Activated naive CD4-positive, alpha-beta T cell treated with anti-CD3 and anti-CD28 coated beads, Interleukin-2, amount 10 ng/mL, durations not matched to agents 7 days and 5 days (primary cell): ENCODE results near the gene ALK.

Experiments used
- CTCF ChIA-PET: fragments of 350-600 bp; sonication (Branson Sonifier 250); formaldehyde crosslinking; loops from one replicate; lab custom pipeline; 2021; ENCODE audit warnings: antibody characterized with exemption; lab: Charles Lee
- DNase-seq: peaks from one replicate; pipeline ENCODE4 v3.0.0-alpha.2; 2020
- H3K27ac Mint-ChIP-seq: one replicate; pipeline ENCODE4 v1.8.0; 2021; ENCODE audit warnings: mild to moderate bottlenecking, moderate library complexity, mixed read lengths
- H3K27me3 Mint-ChIP-seq: one replicate; pipeline ENCODE4 v1.8.0; 2021; ENCODE audit warnings: mild to moderate bottlenecking, mixed read lengths
- H3K36me3 Mint-ChIP-seq: one replicate; pipeline ENCODE4 v1.8.0; 2021; ENCODE audit warnings: mixed read lengths
- H3K4me1 Mint-ChIP-seq: one replicate; pipeline ENCODE4 v1.8.0; 2021; ENCODE audit warnings: mixed read lengths
- H3K4me3 Mint-ChIP-seq: one replicate; pipeline ENCODE4 v1.8.0; 2021; ENCODE audit warnings: mild to moderate bottlenecking, moderate library complexity, mixed read lengths
- H3K9me3 Mint-ChIP-seq: one replicate; pipeline ENCODE4 v1.8.0; 2021; ENCODE audit warnings: mixed read lengths

Gene ALK

DNA sequence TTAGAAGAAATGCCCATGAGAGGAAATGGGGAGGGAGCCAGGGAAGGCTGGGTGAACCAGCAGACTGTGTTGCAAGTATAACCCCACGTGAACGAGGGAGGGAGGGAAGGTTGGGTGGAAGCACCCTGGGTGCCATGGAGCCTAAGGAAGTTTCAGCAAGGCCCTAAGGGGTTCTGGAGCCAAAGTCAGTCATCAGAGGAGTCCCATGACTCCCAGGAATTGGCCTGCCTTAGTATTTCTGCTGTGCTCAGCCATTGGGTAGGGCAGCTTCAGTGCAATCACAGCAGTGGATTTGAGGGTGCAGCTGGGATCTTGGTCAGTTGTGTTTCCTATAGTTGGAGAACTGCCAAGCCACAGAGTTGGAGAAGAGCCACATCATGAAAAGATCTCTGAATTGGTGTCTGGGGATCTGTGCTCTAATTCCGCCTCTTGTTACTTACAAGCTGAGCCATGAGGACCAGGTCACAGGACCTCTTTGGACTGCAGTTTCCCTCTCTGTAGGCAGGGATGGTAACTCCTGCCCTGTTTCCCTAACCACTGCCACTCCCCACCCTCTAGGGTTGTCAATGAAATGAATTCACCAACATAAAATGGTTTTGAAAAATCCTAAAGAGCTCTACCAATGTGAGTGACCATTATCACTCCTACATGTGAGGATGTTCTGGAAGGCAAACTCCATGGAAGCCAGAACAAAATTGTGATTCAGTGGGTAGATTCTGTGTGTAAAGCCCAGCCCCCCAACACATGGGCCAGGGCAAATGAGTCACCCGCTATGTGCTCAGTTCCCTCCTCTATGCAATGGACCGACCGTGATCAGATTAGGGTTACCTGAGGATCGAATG lies 697.3 kb downstream of the ALK start:
- Mint-ChIP-seq H3K9me3 (no peaks in the 10 kb centered on the region), H3K4me3 (no peak overlapping the region), H3K27me3 (peaks cover 32% of the 10 kb centered on the region), H3K36me3 (no peaks in the 10 kb centered on the region), H3K4me1 (no peaks in the 10 kb centered on the region), H3K27ac (no peak overlapping the region)
- CTCF ChIA-PET: no interaction called here
- DNase-seq: no peak

DNA sequence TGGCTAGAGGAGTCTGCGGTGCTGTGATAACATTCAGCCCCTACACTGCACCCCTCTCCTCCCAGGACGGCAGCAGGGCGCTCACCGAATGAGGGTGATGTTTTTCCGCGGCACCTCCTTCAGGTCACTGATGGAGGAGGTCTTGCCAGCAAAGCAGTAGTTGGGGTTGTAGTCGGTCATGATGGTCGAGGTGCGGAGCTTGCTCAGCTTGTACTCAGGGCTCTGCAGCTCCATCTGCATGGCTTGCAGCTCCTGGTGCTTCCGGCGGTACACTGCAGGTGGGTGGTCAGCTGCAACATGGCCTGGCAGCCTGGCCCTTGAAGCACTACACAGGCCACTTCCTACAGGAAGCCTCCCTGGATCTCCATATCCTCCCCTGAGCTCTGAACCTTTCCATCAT lies 698.1 kb downstream of the ALK start:
- Mint-ChIP-seq H3K9me3 (no peaks in the 10 kb centered on the region), H3K36me3 (no peaks in the 10 kb centered on the region), H3K4me1 (no peaks in the 10 kb centered on the region), H3K27ac (no peak overlapping the region), H3K4me3 (no peak overlapping the region), H3K27me3 (peaks cover 28% of the 10 kb centered on the region)
- CTCF ChIA-PET: no interaction called here
- no peak for DNase-seq

DNA sequence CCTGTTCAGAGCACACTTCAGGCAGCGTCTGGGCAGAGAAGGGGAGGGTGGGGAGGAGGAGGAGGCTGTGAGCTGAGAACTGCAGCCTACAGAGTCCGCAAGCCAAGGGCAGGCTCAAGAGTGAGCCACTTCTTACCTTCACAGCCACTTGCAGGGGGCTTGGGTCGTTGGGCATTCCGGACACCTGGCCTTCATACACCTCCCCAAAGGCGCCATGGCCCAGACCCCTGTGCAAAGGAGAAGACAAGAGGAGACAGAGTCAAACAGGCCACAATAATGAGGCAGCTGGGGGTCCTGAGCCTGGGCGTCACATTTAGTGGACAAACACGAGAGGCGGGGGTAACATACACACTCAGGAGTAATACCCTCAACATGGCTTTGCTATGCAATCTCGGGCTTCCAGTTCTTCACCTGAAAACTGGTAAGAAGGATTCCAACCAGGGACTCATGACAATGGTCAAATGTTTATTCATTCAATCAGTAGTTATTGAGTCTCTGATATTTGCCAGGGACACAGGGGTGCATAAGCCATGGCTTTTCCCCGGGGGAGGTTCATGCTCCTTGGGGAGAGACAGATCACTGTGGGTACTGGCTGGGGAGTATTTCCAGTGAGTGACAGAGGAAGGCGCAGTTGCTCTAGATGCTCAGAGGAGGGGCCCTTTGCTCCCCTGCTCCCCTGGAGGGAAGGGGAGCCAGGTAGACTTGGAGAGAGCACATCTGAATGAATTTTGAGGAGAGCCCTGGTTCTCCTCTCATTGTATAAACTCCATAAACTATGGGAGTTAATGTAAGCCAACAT lies 698.8 kb downstream of the ALK start:
- Mint-ChIP-seq H3K27me3 (peaks cover 21% of the 10 kb centered on the region), H3K4me3 (no peak overlapping the region), H3K36me3 (no peaks in the 10 kb centered on the region), H3K27ac (no peak overlapping the region), H3K4me1 (no peaks in the 10 kb centered on the region), H3K9me3 (no peaks in the 10 kb centered on the region)
- no peak for DNase-seq
- CTCF ChIA-PET: no interaction called here

DNA sequence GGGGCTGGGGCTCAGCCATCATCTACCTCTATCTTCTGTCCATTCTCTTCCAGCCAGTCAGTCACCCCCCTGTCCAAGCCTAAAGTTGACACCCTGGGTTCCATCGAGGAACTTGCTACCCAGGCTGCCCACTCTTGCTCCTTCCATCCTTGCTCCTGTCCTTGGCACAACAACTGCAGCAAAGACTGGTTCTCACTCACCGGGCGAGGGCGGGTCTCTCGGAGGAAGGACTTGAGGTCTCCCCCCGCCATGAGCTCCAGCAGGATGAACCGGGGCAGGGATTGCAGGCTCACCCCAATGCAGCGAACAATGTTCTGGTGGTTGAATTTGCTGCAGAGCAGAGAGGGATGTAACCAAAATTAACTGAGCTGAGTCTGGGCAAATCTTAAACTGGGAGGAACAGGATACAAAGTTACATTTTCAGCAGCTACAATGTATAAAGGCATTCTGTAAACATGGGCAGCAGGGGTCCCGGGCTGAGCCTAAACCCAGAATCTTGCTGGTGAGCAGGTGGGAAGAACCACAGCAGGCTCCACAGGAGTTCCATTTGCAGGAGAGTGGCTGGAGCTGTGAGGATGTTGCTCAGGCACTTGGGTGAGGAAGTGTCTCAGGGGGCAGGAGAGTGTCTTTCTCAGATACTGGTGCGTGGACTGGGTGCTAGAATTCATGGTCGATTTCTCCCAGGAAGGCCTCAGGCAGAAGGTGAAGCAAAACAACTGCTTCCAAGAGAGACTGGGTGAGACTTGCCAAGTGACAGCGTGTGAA lies 700.7 kb downstream of the ALK start:
- H3K9me3 Mint-ChIP-seq: no peaks in the 10 kb centered on the region
- no peak overlapping the region for H3K4me3 Mint-ChIP-seq
- DNase-seq: no peak
- peaks cover 12% of the 10 kb centered on the region for H3K27me3 Mint-ChIP-seq
- no peaks in the 10 kb centered on the region for H3K36me3 Mint-ChIP-seq
- no peaks in the 10 kb centered on the region for H3K4me1 Mint-ChIP-seq
- no peak overlapping the region for H3K27ac Mint-ChIP-seq
- CTCF ChIA-PET: no interaction called here

DNA sequence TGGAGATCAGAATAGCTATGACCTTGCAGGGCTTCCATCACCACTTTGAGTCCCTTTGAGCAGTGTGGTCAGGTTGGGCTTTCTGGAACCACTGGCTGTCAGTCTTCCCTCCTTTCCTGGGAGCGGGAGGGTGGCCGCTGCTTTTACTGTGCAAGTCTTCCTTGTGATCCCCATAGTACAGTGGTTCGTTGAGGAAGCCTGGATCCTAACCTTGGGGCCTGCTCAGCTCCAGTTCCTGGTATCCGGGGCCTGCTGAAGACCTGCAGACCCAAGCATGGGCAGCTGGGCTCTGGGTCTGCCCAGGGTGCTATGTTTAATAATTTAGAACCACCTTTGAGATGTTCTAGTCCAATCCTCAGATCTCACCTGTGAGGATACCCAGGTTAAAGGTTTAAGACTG lies 702.0 kb downstream of the ALK start:
- H3K9me3 Mint-ChIP-seq: no peaks in the 10 kb centered on the region
- no peak overlapping the region for H3K27ac Mint-ChIP-seq
- no peaks in the 10 kb centered on the region for H3K36me3 Mint-ChIP-seq
- H3K27me3 Mint-ChIP-seq: peaks cover 5% of the 10 kb centered on the region
- no peak overlapping the region for H3K4me3 Mint-ChIP-seq
- no peak for DNase-seq
- CTCF ChIA-PET: no interaction called here
- no peaks in the 10 kb centered on the region for H3K4me1 Mint-ChIP-seq

DNA sequence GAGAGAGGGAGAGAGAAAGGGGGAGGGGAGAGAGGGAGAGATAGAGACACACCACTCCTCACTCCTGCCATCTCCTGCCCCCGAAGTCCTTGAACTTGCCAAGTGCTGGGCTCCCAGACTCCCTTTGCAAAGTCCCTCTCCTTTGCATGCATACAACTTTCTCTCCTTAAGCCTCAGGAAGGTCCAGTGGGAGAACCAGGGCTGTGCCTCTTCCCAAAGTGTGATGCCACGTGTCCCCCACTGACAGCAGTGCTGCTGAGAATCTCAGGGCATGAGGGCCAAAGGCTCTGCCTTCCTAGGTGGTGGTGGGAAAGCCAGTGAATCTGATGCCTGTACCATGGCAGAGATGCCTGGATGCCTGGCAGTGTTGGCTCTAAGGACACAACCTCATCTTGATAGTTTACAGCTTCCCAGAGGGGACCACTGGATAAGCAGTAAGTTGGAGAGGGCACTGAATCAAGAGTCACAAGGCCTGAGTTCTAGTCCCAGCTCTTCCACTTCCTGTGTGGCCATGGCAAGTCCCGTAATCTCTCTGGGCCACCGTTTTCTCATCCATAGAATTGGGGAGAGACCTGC lies 702.7 kb downstream of the ALK start:
- H3K27ac Mint-ChIP-seq: no peak overlapping the region
- no peaks in the 10 kb centered on the region for H3K36me3 Mint-ChIP-seq

DNA sequence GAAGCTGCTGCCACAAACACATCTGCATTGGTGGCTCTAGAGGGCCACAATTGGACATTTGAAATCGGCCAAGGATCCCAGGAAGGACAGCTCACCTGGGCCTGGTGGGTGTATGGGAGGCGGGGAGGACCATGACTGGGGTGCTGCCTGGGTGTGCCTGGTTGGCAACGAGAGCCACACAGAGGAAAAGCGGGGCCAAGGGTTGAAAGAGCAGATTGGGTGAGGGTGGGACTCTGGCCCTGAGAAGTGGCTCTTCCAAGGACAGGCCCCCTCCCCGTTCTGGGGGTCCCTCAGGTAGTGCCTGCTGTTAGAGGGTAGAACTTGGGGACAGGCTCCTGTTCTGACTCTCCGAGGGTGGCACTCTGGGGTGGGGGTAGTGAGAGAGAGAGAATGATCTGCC lies 703.3 kb downstream of the ALK start:
- Mint-ChIP-seq H3K27ac (no peak overlapping the region), H3K4me3 (no peak overlapping the region), H3K9me3 (no peaks in the 10 kb centered on the region), H3K27me3 (peaks cover 7% of the 10 kb centered on the region), H3K36me3 (no peaks in the 10 kb centered on the region), H3K4me1 (no peaks in the 10 kb centered on the region)
- DNase-seq: no peak
- CTCF ChIA-PET: no interaction called here

More for the DNA sequence above, 702.7 kb downstream of the ALK start:
- H3K4me1 Mint-ChIP-seq: no peaks in the 10 kb centered on the region
- no peak overlapping the region for H3K4me3 Mint-ChIP-seq
- CTCF ChIA-PET: no interaction called here
- DNase-seq: no peak
- peaks cover 7% of the 10 kb centered on the region for H3K27me3 Mint-ChIP-seq
- H3K9me3 Mint-ChIP-seq: no peaks in the 10 kb centered on the region

DNA sequence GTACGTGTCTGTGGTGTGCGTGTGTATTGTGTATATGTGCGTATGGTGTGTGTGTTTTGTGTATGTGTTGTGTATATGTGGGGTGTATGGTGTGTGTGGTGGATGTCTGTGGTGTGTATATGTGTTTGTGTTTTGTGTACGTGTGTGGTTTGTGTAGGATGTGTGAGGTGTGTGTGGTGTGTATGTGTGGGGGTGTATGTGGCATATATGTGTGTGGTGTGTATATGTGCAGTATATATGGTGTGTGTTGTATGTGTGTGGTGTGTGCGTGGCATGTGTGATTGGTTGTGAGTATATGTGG lies 704.8 kb downstream of the ALK start:
- Mint-ChIP-seq H3K27me3 (peaks cover 3% of the 10 kb centered on the region), H3K27ac (no peak overlapping the region), H3K4me1 (no peaks in the 10 kb centered on the region), H3K36me3 (no peaks in the 10 kb centered on the region), H3K9me3 (no peaks in the 10 kb centered on the region), H3K4me3 (no peak overlapping the region)
- CTCF ChIA-PET: no interaction called here
- no peak for DNase-seq

DNA sequence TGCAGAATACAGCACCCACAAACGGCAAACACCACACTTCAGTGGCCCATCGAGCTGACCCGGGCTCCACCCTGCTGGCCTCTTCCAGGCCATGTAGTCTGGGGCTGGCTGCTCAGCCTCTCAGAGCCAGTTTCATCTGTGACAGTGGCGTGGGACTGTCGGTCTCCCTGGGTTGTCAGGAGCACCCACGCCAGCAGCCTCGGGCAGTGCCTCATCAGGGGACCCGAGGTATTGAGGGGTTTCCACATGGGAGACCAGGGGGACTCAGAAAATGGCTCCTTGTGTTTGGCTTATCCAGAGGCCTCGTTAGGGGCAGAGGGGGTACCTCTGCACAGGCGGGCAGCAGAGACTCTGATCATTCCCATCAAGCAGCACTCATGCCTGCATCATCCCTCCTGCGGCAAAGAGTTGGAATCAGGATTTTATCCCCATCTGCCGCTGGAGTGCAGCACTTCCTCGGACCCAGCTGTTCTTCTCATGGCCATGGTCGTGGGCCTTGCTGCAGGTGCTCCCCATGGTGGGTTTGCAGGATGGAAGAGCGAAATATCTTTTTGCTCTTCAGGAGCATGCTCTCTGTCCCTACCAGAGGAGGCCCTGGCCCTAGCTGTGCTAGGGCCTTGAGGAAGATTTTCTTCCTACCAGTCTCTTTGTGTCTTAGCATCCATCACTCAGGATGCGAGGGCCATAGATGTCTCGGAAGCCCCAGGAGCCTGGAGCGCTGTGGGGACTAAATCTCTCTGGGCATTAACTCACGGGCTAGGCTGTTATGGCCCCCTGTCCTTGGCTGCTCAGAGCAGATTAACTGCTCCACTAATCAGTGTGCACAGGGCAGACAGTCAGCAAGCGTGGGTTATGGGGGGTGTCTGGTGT lies 705.4 kb downstream of the ALK start:
- no peak for DNase-seq
- Mint-ChIP-seq H3K36me3 (no peaks in the 10 kb centered on the region), H3K4me1 (no peaks in the 10 kb centered on the region), H3K27me3 (peaks cover 3% of the 10 kb centered on the region), H3K4me3 (no peak overlapping the region), H3K9me3 (no peaks in the 10 kb centered on the region), H3K27ac (no peak overlapping the region)
- CTCF ChIA-PET: no interaction called here

DNA sequence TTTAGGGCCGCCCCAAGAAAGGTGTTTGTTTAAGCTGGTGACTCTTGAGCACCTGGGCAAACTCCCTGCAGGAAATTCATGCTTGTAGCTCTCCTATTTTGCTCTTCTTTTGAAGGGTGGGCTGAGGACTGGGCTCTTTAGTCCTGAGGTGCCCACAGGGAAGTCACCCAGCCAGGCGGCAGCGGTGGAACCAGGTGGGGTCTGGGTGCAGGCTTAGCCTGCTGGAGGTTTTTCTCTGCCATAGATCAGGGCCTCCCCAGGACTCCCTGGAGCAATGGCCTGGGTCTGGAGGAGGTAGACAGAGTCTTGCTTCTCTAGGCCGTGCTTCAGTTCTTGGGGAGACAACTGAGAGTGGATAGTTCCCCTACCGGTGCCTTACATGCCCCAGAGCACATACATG lies 706.3 kb downstream of the ALK start:
- Mint-ChIP-seq H3K4me1 (no peaks in the 10 kb centered on the region), H3K27ac (no peak overlapping the region), H3K4me3 (no peak overlapping the region), H3K36me3 (no peaks in the 10 kb centered on the region), H3K27me3 (peaks cover 3% of the 10 kb centered on the region), H3K9me3 (no peaks in the 10 kb centered on the region)
- CTCF ChIA-PET: no interaction called here
- DNase-seq: no peak

DNA sequence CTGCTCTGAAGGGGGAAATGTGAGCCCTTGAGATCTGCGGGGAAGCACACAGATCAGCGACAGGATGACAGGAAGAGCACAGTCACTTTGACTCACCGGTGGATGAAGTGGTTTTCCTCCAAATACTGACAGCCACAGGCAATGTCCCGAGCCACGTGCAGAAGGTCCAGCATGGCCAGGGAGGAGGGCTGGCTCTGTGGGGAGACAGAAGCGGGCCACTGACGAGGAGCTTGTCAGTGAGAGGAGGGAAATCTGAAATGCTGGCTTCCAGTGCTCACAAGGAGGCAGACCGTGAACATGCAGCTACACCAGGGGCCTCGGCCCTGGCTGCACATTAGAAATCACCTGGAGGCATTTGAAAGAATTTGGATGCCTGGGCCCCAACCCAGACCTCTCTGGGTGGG lies 707.5 kb downstream of the ALK start:
- Mint-ChIP-seq H3K4me1 (no peaks in the 10 kb centered on the region), H3K36me3 (no peaks in the 10 kb centered on the region), H3K9me3 (no peaks in the 10 kb centered on the region), H3K27ac (no peak overlapping the region), H3K27me3 (peaks cover 3% of the 10 kb centered on the region), H3K4me3 (no peak overlapping the region)
- CTCF ChIA-PET: no interaction called here
- no peak for DNase-seq

DNA sequence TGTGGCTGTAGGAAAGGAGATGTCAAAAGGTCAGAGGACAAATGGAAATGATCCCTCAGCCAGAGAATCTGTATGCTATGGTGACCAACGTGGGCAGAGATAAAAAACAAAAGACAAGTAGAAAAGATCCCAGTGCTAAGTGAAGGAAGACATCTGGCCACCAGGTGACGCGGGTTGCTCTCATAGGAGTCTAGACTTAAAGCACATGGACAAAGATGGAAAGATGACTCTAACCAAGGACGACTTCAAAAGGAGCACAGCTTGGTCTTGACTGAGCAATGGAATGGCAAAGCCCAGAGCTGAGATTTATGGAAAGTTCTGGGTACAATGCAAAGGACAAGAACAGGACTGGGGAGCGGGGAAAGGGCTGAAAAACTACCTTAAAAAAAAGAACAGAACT lies 709.4 kb downstream of the ALK start:
- Mint-ChIP-seq H3K4me1 (no peaks in the 10 kb centered on the region), H3K27me3 (peaks cover 3% of the 10 kb centered on the region), H3K36me3 (no peaks in the 10 kb centered on the region), H3K4me3 (no peak overlapping the region), H3K27ac (no peak overlapping the region), H3K9me3 (no peaks in the 10 kb centered on the region)
- CTCF ChIA-PET: interaction anchor here (1.3 kb wide), 1 partner anchor 29 kb away, joined by 3 read pairs; no protein-coding TSS in a partner anchor
- DNase-seq: no peak

DNA sequence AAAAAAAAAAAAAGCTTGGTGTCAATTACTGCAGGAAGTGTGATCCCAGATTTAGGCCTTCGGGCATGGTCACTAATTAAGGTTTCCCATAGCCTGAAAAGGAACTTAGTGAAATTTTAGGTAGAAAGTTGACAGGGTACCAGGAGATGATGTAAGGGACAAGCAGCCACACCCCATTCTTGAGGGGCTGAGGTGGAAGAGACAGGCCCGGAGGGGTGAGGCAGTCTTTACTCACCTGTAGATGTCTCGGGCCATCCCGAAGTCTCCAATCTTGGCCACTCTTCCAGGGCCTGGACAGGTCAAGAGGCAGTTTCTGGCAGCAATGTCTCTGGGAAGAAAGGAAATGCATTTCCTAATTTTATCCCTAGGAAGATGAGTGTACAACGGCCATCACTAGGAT lies 711.8 kb downstream of the ALK start:
- no peak overlapping the region for H3K4me3 Mint-ChIP-seq
- H3K4me1 Mint-ChIP-seq: no peaks in the 10 kb centered on the region
- no peaks in the 10 kb centered on the region for H3K36me3 Mint-ChIP-seq
- H3K9me3 Mint-ChIP-seq: no peaks in the 10 kb centered on the region
- DNase-seq: no peak
- peaks cover 3% of the 10 kb centered on the region for H3K27me3 Mint-ChIP-seq
- no peak overlapping the region for H3K27ac Mint-ChIP-seq
- CTCF ChIA-PET: interaction anchor here (0.6 kb wide), 1 partner anchor 251 kb away, joined by 3 read pairs; no protein-coding TSS in a partner anchor
